Prostate gland (tissue), 2 donors: Measurements from ENCODE around the gene R3HDM2.

Experiments used
- POLR2A ChIP-seq: fragments of 450-650 bp; IDR thresholded peaks from one replicate; pipeline ENCODE4 v1.6.1; 2016; ENCODE audit warnings: antibody characterized with exemption, mild to moderate bottlenecking
- POLR2AphosphoS5 ChIP-seq: sonication (generic); formaldehyde crosslinking; IDR thresholded peaks from one replicate; pipeline ENCODE4 v1.6.1; 2017; ENCODE audit warnings: antibody characterized with exemption
- TF ChIP-seq, protein P1 (sequence below), 4 experiments: fragments of 200-600 bp in 2 of 4; fragments of 450-650 bp in 2 of 4; sonication (generic) in 2 of 4; IDR thresholded peaks; 1 replicate in 3 of 4; 2 replicates in 1 of 4; pipeline ENCODE4 v1.5.1; 2016 to 2019; ENCODE audit warnings: antibody characterized with exemption in 4 of 4, mild to moderate bottlenecking in 2 of 4, moderate library complexity in 2 of 4

GRCh38 chr12:57395121-57395520 lies 35.7 kb downstream of the R3HDM2 start:
- TF ChIP-seq POLR2A (no peak), POLR2AphosphoS5 (no peak)
- TF ChIP-seq, protein P1, sequence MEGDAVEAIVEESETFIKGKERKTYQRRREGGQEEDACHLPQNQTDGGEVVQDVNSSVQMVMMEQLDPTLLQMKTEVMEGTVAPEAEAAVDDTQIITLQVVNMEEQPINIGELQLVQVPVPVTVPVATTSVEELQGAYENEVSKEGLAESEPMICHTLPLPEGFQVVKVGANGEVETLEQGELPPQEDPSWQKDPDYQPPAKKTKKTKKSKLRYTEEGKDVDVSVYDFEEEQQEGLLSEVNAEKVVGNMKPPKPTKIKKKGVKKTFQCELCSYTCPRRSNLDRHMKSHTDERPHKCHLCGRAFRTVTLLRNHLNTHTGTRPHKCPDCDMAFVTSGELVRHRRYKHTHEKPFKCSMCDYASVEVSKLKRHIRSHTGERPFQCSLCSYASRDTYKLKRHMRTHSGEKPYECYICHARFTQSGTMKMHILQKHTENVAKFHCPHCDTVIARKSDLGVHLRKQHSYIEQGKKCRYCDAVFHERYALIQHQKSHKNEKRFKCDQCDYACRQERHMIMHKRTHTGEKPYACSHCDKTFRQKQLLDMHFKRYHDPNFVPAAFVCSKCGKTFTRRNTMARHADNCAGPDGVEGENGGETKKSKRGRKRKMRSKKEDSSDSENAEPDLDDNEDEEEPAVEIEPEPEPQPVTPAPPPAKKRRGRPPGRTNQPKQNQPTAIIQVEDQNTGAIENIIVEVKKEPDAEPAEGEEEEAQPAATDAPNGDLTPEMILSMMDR (IDR thresholded peaks at IDR 0.05) = no peak
